CD4-positive, alpha-beta T cell (primary cell): ENCODE results near the gene H3-3A. TPM values are rescaled to one million over a fixed set of nuclear protein-coding genes. Genes with fewer than 3 reads are reported as not detected.

Experiments
- ATAC-seq: fragments of 200-7000 bp; cut with Tn5 transposase; one replicate; pipeline ENCODE4 v1.10.0; 2022; ENCODE audit warnings: mild to moderate bottlenecking; ENCODE audit not compliant: poor library complexity
- CTCF ChIA-PET: fragments of 350-600 bp; sonication (Branson Sonifier 250); formaldehyde crosslinking; loops from one replicate; lab custom pipeline; 2021; ENCODE audit warnings: antibody characterized with exemption, inconsistent platforms; lab: Charles Lee
- POLR2A ChIA-PET: fragments of 350-600 bp; sonication (Branson Sonifier 250); formaldehyde crosslinking; loops from one replicate; lab custom pipeline; 2021; ENCODE audit warnings: antibody characterized with exemption, inconsistent platforms; lab: Charles Lee
- DNase-seq, 14 experiments: peaks; one replicate each; pipeline ENCODE4 v3.0.0-alpha.2; 2013 to 2020; ENCODE audit warnings: mixed read lengths in 2 of 14
- H3K27ac ChIP-seq, 2 donors: one replicate each; pipeline versions ENCODE4 v1.5.1 to v1.7.0; 2013; ENCODE audit warnings: low read length in 2 of 2, low read depth in 1 of 2, mild to moderate bottlenecking in 1 of 2
- H3K27me3 ChIP-seq, 2 experiments: 1 replicate in 1 of 2; 2 replicates in 1 of 2; pipeline versions ENCODE4 v1.6.1 to v1.7.0; 2013; ENCODE audit warnings: low read length in 2 of 2, control low read depth in 1 of 2, mild to moderate bottlenecking in 1 of 2, moderate library complexity in 1 of 2; ENCODE audit not compliant: insufficient read depth in 2 of 2, control insufficient read depth in 1 of 2
- H3K36me3 ChIP-seq: one replicate; pipeline ENCODE4 v1.6.1; 2013; ENCODE audit warnings: low read length, control low read depth; ENCODE audit not compliant: insufficient read depth
- H3K4me1 ChIP-seq: one replicate; pipeline ENCODE4 v1.6.1; 2013; ENCODE audit warnings: low read length, control low read depth; ENCODE audit not compliant: insufficient read depth
- H3K4me3 ChIP-seq: one replicate; pipeline ENCODE4 v1.5.1; 2013; ENCODE audit warnings: mild to moderate bottlenecking, low read length, moderate library complexity
- H3K9me3 ChIP-seq, 2 experiments: 1 replicate in 1 of 2; 2 replicates in 1 of 2; pipeline versions ENCODE4 v1.6.1 to v1.7.0; 2013; ENCODE audit warnings: low read length in 2 of 2, mild to moderate bottlenecking in 2 of 2, control low read depth in 1 of 2, moderate library complexity in 1 of 2; ENCODE audit not compliant: control insufficient read depth in 1 of 2, insufficient read depth in 1 of 2
- H3K27ac Mint-ChIP-seq: one replicate; pipeline ENCODE4 v1.8.0; 2020; ENCODE audit warnings: mixed read lengths
- H3K27me3 Mint-ChIP-seq: one replicate; pipeline ENCODE4 v1.8.0; 2021; ENCODE audit warnings: mixed read lengths
- H3K36me3 Mint-ChIP-seq: one replicate; pipeline ENCODE4 v1.8.0; 2021; ENCODE audit warnings: low read depth, mixed read lengths
- H3K4me1 Mint-ChIP-seq: one replicate; pipeline ENCODE4 v1.8.0; 2021; ENCODE audit warnings: low read depth, mixed read lengths
- H3K4me3 Mint-ChIP-seq: one replicate; pipeline ENCODE4 v1.8.0; 2020; ENCODE audit warnings: mild to moderate bottlenecking, mixed read lengths
- H3K9me3 Mint-ChIP-seq: one replicate; pipeline ENCODE4 v1.8.0; 2020; ENCODE audit warnings: mixed read lengths
- CTCF ChIP-seq: fragments of 200-600 bp; IDR thresholded peaks from one replicate; pipeline ENCODE4 v1.8.0; 2022; ENCODE audit warnings: antibody characterized with exemption, mild to moderate bottlenecking
- intact Hi-C, 2 experiments: fragments of 100-400 bp; cut with DNase I in 1 of 2; cut with micrococcal nuclease in 1 of 2; formaldehyde crosslinking; loops; one replicate each; pipeline versions ENCODE4 v1.15.1 to v1.9.0; 2023 to 2025; cut with DNase I, micrococcal nuclease
- total RNA-seq, 174 experiments: library from RNA in 2 of 174; stranded (reverse) in 2 of 174; gene quantifications; one replicate each; pipeline ENCODE4 v1.2.3 and lab custom pipeline; 2021 to 2026

Gene H3-3A
- total RNA-seq, 2 experiments from 2014 or later: 372 to 380 TPM

- Histone ChIP-seq H3K36me3 (no peaks in the 10 kb centered on the region), H3K27ac (no peak overlapping the region), H3K9me3 (no peaks in the 10 kb centered on the region), H3K4me3 (no peak overlapping the region), H3K4me1 (no peaks in the 10 kb centered on the region), H3K27me3 (peaks cover under 1 to 3% of the 10 kb centered on the region in 2 experiments)
- H3K9me3 Mint-ChIP-seq: no peaks in the 10 kb centered on the region
- H3K27me3 Mint-ChIP-seq: peaks cover 12% of the 10 kb centered on the region
- ChIA-PET POLR2A (interaction anchor here (1.4 kb wide), 1 partner anchor 11 kb away, joined by 3 read pairs; no protein-coding TSS in a partner anchor), CTCF (no interaction called here)
- H3K4me1 Mint-ChIP-seq: no peaks in the 10 kb centered on the region
- DNase-seq (no peak), ATAC-seq (no peak)
- intact Hi-C loops: no loop called here
- no peaks in the 10 kb centered on the region for H3K36me3 Mint-ChIP-seq
- TF ChIP-seq CTCF: no peak
- no peak overlapping the region for H3K27ac Mint-ChIP-seq
- no peak overlapping the region for H3K4me3 Mint-ChIP-seq
Observed at GRCh38 chr1:226093621-226094020, 31.1 kb downstream of the H3-3A start.

GRCh38 chr1:226094451-226094850 is 31.9 kb downstream of the H3-3A start:
- peaks cover 12% of the 10 kb centered on the region for H3K27me3 Mint-ChIP-seq

GRCh38 chr1:226095286-226095685 is 32.8 kb downstream of the H3-3A start:
- Histone ChIP-seq H3K27me3 (peaks cover 3% of the 10 kb centered on the region in 2 experiments), H3K9me3 (no peaks in the 10 kb centered on the region), H3K4me1 (peaks cover 2% of the 10 kb centered on the region), H3K4me3 (no peak overlapping the region), H3K27ac (no peak overlapping the region), H3K36me3 (no peaks in the 10 kb centered on the region)
- no peak overlapping the region for H3K4me3 Mint-ChIP-seq
- ChIA-PET CTCF (no interaction called here), POLR2A (interaction anchor here (0.6 to 1.0 kb wide), 2 partner anchors 30 to 33 kb away, joined by 3 read pairs; partner anchors contain the start of gene H3-3A)
- no peak for TF ChIP-seq CTCF
- DNase-seq: no peak
- H3K36me3 Mint-ChIP-seq: no peaks in the 10 kb centered on the region
- no peak overlapping the region for H3K27ac Mint-ChIP-seq
- H3K27me3 Mint-ChIP-seq: peaks cover 17% of the 10 kb centered on the region
- intact Hi-C loops: no loop called here
- ATAC-seq: no peak
- H3K9me3 Mint-ChIP-seq: no peaks in the 10 kb centered on the region
- H3K4me1 Mint-ChIP-seq: peaks cover 6% of the 10 kb centered on the region

More at GRCh38 chr1:226094451-226094850, 31.9 kb downstream of the H3-3A start:
- Mint-ChIP-seq H3K9me3 (no peaks in the 10 kb centered on the region), H3K4me3 (no peak overlapping the region), H3K36me3 (no peaks in the 10 kb centered on the region), H3K4me1 (no peaks in the 10 kb centered on the region), H3K27ac (no peak overlapping the region)
- DNase-seq (no peak), ATAC-seq (no peak)
- Histone ChIP-seq H3K9me3 (no peaks in the 10 kb centered on the region), H3K4me1 (no peaks in the 10 kb centered on the region), H3K27ac (no peak overlapping the region), H3K27me3 (peaks cover 3% of the 10 kb centered on the region in 2 experiments), H3K36me3 (no peaks in the 10 kb centered on the region), H3K4me3 (no peak overlapping the region)
- no peak for TF ChIP-seq CTCF
- intact Hi-C loops: no loop called here
- ChIA-PET POLR2A (interaction anchor here (0.8 to 1.4 kb wide), 2 partner anchors 12 to 15 kb away, joined by 3 read pairs; no protein-coding TSS in a partner anchor), CTCF (no interaction called here)
